H1 (cell line): ENCODE measurements around the gene SETDB2. TPM values are rescaled to one million over a fixed set of nuclear protein-coding genes. Genes with fewer than 3 reads are reported as not detected.

Experiments used
- CTCF ChIA-PET: fragments of 300-600 bp; sonication (Branson Sonifier 250); formaldehyde crosslinking; loops from one replicate; lab custom pipeline; 2021; ENCODE audit not compliant: partially characterized antibody; lab: Charles Lee
- POLR2A ChIA-PET: fragments of 300-600 bp; sonication (Branson Sonifier 250); formaldehyde crosslinking; loops from one replicate; lab custom pipeline; 2021; ENCODE audit warnings: inconsistent platforms; ENCODE audit not compliant: partially characterized antibody; lab: Charles Lee
- DNase-seq, 2 experiments: peaks; one replicate each; pipeline versions ENCODE4 v3.0.0 to v3.0.0-alpha.2; 2010 to 2022; ENCODE audit warnings: low spot score in 2 of 2, low read depth in 1 of 2, mixed read lengths in 1 of 2
- FAIRE-seq: peaks from 2 replicates; lab custom pipeline; 2011; peaks lifted over from hg19 to GRCh38; lab: Jason Lieb, UNC
- H2AFZ ChIP-seq: 2 replicates; pipeline ENCODE4 v1.8.1; 2012; ENCODE audit warnings: low read length, inconsistent platforms
- H2AK5ac ChIP-seq: 2 replicates; pipeline ENCODE4 v1.6.1; 2013; ENCODE audit warnings: low read depth, low read length
- H2BK120ac ChIP-seq: replicated peaks from 2 replicates; pipeline ENCODE3; 2013; ENCODE audit warnings: low read depth, low read length, inconsistent platforms
- H2BK12ac ChIP-seq: 2 replicates; pipeline ENCODE4 v1.6.1; 2013; ENCODE audit warnings: low read depth, low read length
- H2BK15ac ChIP-seq: 2 replicates; pipeline ENCODE4 v1.6.1; 2013; ENCODE audit warnings: low read length
- H2BK20ac ChIP-seq: 2 replicates; pipeline ENCODE4 v1.6.1; 2013; ENCODE audit warnings: low read length
- H2BK5ac ChIP-seq: 2 replicates; pipeline ENCODE4 v1.6.1; 2013; ENCODE audit warnings: low read depth, low read length
- H3K14ac ChIP-seq: 2 replicates; pipeline ENCODE4 v1.6.1; 2013; ENCODE audit warnings: inconsistent platforms; ENCODE audit not compliant: insufficient read length
- H3K18ac ChIP-seq: 2 replicates; pipeline ENCODE4 v1.6.1; 2013; ENCODE audit warnings: low read length; ENCODE audit errors: extremely low read depth
- H3K23ac ChIP-seq: 2 replicates; pipeline ENCODE4 v1.6.1; 2013; ENCODE audit warnings: inconsistent platforms; ENCODE audit not compliant: insufficient read length
- H3K23me2 ChIP-seq: 2 replicates; pipeline ENCODE4 v1.6.1; 2013; ENCODE audit warnings: low read depth, low read length
- H3K27ac ChIP-seq: 2 replicates; pipeline ENCODE4 v1.6.1; 2011; ENCODE audit warnings: low read depth, low read length, inconsistent platforms
- H3K27me3 ChIP-seq, 4 experiments: replicated peaks in 1 of 4; 1 replicate in 1 of 4; 2 replicates in 3 of 4; pipeline versions ENCODE4 v1.6.1 to v1.8.1; 2011 to 2013; ENCODE audit warnings: low read length in 3 of 4, mild to moderate bottlenecking in 3 of 4, inconsistent platforms in 2 of 4, mixed read lengths in 2 of 4, moderate library complexity in 1 of 4; ENCODE audit not compliant: control insufficient read depth in 3 of 4, insufficient read depth in 3 of 4; ENCODE audit errors: extremely low read depth in 1 of 4
- H3K36me3 ChIP-seq, 4 experiments: 2 replicates each; pipeline versions ENCODE4 v1.6.1 to v1.8.1; 2011 to 2013; ENCODE audit warnings: mild to moderate bottlenecking in 4 of 4, low read length in 3 of 4, moderate library complexity in 2 of 4, control low read depth in 1 of 4, inconsistent platforms in 1 of 4; ENCODE audit not compliant: insufficient read depth in 4 of 4, control insufficient read depth in 2 of 4
- H3K4ac ChIP-seq: replicated peaks from 2 replicates; pipeline ENCODE3; 2013; ENCODE audit warnings: low read length, low read depth, mixed read lengths, inconsistent platforms; ENCODE audit not compliant: insufficient read length
- H3K4me1 ChIP-seq, 4 experiments: replicated peaks in 1 of 4; 1 replicate in 1 of 4; 2 replicates in 3 of 4; pipeline versions ENCODE4 v1.6.1 to v1.8.1; 2011 to 2013; ENCODE audit warnings: low read length in 3 of 4, inconsistent platforms in 2 of 4, mixed read lengths in 1 of 4; ENCODE audit not compliant: insufficient read depth in 4 of 4, control insufficient read depth in 3 of 4
- H3K4me2 ChIP-seq, 2 experiments: 2 replicates each; pipeline versions ENCODE4 v1.6.1 to v1.8.1; 2011 to 2013; ENCODE audit warnings: low read depth in 2 of 2, low read length in 2 of 2, control low read depth in 1 of 2, inconsistent platforms in 1 of 2, mild to moderate bottlenecking in 1 of 2; ENCODE audit not compliant: insufficient read depth in 1 of 2
- H3K4me3 ChIP-seq, 4 experiments: fragments of 200-600, 300-600 bp in 1 of 4; sonication (generic), shearing (Covaris generic), sonication (Bioruptor Twin) in 1 of 4; 2 replicates each; pipeline versions ENCODE4 v1.5.1 to v1.8.1; 2011 to 2016; ENCODE audit warnings: low read length in 4 of 4, low read depth in 3 of 4, control low read depth in 2 of 4, inconsistent platforms in 2 of 4, mild to moderate bottlenecking in 2 of 4, mixed read lengths in 1 of 4, moderate library complexity in 1 of 4; ENCODE audit not compliant: insufficient read depth in 2 of 4; ENCODE audit errors: extremely low read depth in 1 of 4
- H3K56ac ChIP-seq: replicated peaks from 2 replicates; pipeline ENCODE3; 2013; ENCODE audit warnings: low read depth, mild to moderate bottlenecking, mixed read lengths, low read length, inconsistent platforms; ENCODE audit not compliant: insufficient read length
- H3K79me1 ChIP-seq: 2 replicates; pipeline ENCODE4 v1.6.1; 2013; ENCODE audit warnings: low read depth, low read length, control low read depth
- H3K79me2 ChIP-seq, 2 experiments: 2 replicates each; pipeline versions ENCODE4 v1.6.1 to v1.8.1; 2012 to 2013; ENCODE audit warnings: low read length in 2 of 2, mild to moderate bottlenecking in 2 of 2, inconsistent platforms in 1 of 2; ENCODE audit not compliant: insufficient read depth in 2 of 2, control insufficient read depth in 1 of 2
- H3K9ac ChIP-seq, 4 experiments: replicated peaks in 1 of 4; 1 replicate in 1 of 4; 2 replicates in 3 of 4; pipeline versions ENCODE4 v1.6.1 to v1.8.1; 2011 to 2013; ENCODE audit warnings: low read depth in 3 of 4, low read length in 3 of 4, control low read depth in 2 of 4, mild to moderate bottlenecking in 2 of 4, moderate library complexity in 2 of 4, inconsistent platforms in 1 of 4; ENCODE audit errors: extremely low read depth in 1 of 4
- H3K9me3 ChIP-seq, 2 experiments: 2 replicates each; pipeline versions ENCODE4 v1.6.1 to v1.8.1; 2012 to 2013; ENCODE audit warnings: mild to moderate bottlenecking in 2 of 2, moderate library complexity in 2 of 2, control low read depth in 1 of 2, inconsistent platforms in 1 of 2, low read depth in 1 of 2, low read length in 1 of 2, mixed read lengths in 1 of 2; ENCODE audit not compliant: insufficient read depth in 2 of 2
- H4K20me1 ChIP-seq, 2 experiments: replicated peaks in 1 of 2; 2 replicates each; pipeline versions ENCODE3 to v1.8.1; 2011 to 2013; ENCODE audit warnings: inconsistent platforms in 2 of 2, low read length in 2 of 2, mild to moderate bottlenecking in 1 of 2; ENCODE audit not compliant: insufficient read depth in 2 of 2, control insufficient read depth in 1 of 2
- H4K5ac ChIP-seq: 2 replicates; pipeline ENCODE4 v1.6.1; 2013; ENCODE audit warnings: low read length, low read depth, mixed read lengths, inconsistent platforms; ENCODE audit not compliant: insufficient read length
- H4K8ac ChIP-seq: 2 replicates; pipeline ENCODE4 v1.8.0; 2013; ENCODE audit warnings: mild to moderate bottlenecking, moderate library complexity, low read length, inconsistent platforms; ENCODE audit not compliant: insufficient read depth; ENCODE audit errors: extremely low read depth
- H4K91ac ChIP-seq: replicated peaks from 2 replicates; pipeline ENCODE3; 2013; ENCODE audit warnings: low read length, mixed read lengths, inconsistent platforms; ENCODE audit not compliant: insufficient read length
- ATF3 ChIP-seq: IDR thresholded peaks from 2 replicates; pipeline ENCODE4 v1.6.1; 2011; ENCODE audit warnings: low read depth, mild to moderate bottlenecking, low read length; ENCODE audit not compliant: insufficient read depth
- EGR1 ChIP-seq: IDR thresholded peaks from 2 replicates; pipeline ENCODE4 v1.6.1; 2011; ENCODE audit warnings: low read depth, low read length, borderline replicate concordance
- EP300 ChIP-seq, 2 experiments: IDR thresholded peaks; 1 replicate in 1 of 2; 2 replicates in 1 of 2; pipeline ENCODE4 v1.6.1; 2011 to 2012; ENCODE audit warnings: low read depth in 2 of 2, low read length in 2 of 2, mild to moderate bottlenecking in 2 of 2, borderline replicate concordance in 1 of 2, inconsistent platforms in 1 of 2, moderate library complexity in 1 of 2
- HDAC2 ChIP-seq, 2 experiments: fragments of 300-600 bp in 1 of 2; sonication (generic) in 1 of 2; IDR thresholded peaks; 2 replicates each; pipeline ENCODE4 v1.6.1; 2011 to 2012; ENCODE audit warnings: low read depth in 2 of 2, low read length in 2 of 2, mild to moderate bottlenecking in 2 of 2, moderate library complexity in 2 of 2, borderline replicate concordance in 1 of 2, inconsistent platforms in 1 of 2
- MAX ChIP-seq: IDR thresholded peaks from 2 replicates; pipeline ENCODE4 v1.6.1; 2012; ENCODE audit warnings: inconsistent platforms
- USF2 ChIP-seq: IDR thresholded peaks from 2 replicates; pipeline ENCODE4 v1.6.1; 2011; ENCODE audit warnings: low read length, improper control_type of control experiment
- polyA plus RNA-seq, 7 experiments: library from polyadenylated mRNA; depleted of rRNA in 3 of 7; stranded (reverse) in 5 of 7; unstranded in 2 of 7; fragments of >200 nt in 5 of 7; fragments of 200-250 nt in 2 of 7; gene quantifications; 1 replicate in 5 of 7; 2 replicates in 1 of 7; 4 replicates in 1 of 7; pipeline versions ENCODE4 v1.2.1 to v1.2.3, GENCODE V29; 2011 to 2013; ENCODE audit warnings: missing spikeins in 2 of 7, mixed read lengths in 2 of 7
- total RNA-seq: library from RNA; stranded (reverse); fragmentation: NEBNext Ultra II Directional; extraction: Animal tissue kit (Norgen Biotek cat#: 25700); gene quantifications from 2 replicates; pipeline ENCODE4 v1.2.1, GENCODE V29; 2021

The SETDB2 gene
- total and polyA plus RNA-seq, 2 of the 8 experiments (the other 6 are each of a cell fraction or from before 2014, with no cell fraction given) = 1.2 to 6.1 TPM

- Histone ChIP-seq H3K23ac (no peak overlapping the region), H3K9me3 (no peaks in the 10 kb centered on the region), H4K20me1 (peaks cover 0 to 3% of the 10 kb centered on the region in 2 experiments), H4K91ac (no peak overlapping the region), H2BK12ac (no peak overlapping the region), H3K79me2 (no peaks in the 10 kb centered on the region), H3K36me3 (no peaks in the 10 kb centered on the region), H2BK15ac (no peak overlapping the region), H2AFZ (no peak overlapping the region), H4K8ac (no peak overlapping the region), H3K14ac (no peak overlapping the region), H2BK5ac (no peak overlapping the region), H3K56ac (no peak overlapping the region), H3K18ac (no peak overlapping the region), H2BK120ac (no peak overlapping the region), H4K5ac (no peak overlapping the region), H3K4me2 (no peak overlapping the region), H3K23me2 (no peaks in the 10 kb centered on the region), H3K79me1 (no peaks in the 10 kb centered on the region), H3K27me3 (peaks cover 14 to 52% (median 34%) of the 10 kb centered on the region in 4 experiments), H3K4me3 (no peak overlapping the region), H3K9ac (no peak overlapping the region), H3K4ac (no peak overlapping the region), H2BK20ac (no peak overlapping the region), H3K4me1 (peaks cover 0 to 5% (median 2%) of the 10 kb centered on the region in 4 experiments; a peak in 4 of 7 replicates), H2AK5ac (no peak overlapping the region), H3K27ac (no peak overlapping the region)
- TF ChIP-seq HDAC2 (IDR thresholded peaks at IDR 0.05; ENCODE audit: borderline replicate concordance in 1 of 2, low read depth in 2 of 2, low read length in 2 of 2) (no peak), USF2 (no peak), ATF3 (no peak), MAX (no peak), EGR1 (no peak), EP300 (IDR thresholded peaks at IDR 0.05; ENCODE audit: borderline replicate concordance in 1 of 2, low read depth in 2 of 2, low read length in 2 of 2) (no peak)
- DNase-seq = no peak
- no peak for FAIRE-seq
- ChIA-PET CTCF (interaction anchor here (0.6 to 1.2 kb wide), 3 partner anchors 35 to 108 kb away, joined by 3 read pairs; no protein-coding TSS in a partner anchor), POLR2A (no interaction called here)
Measured at GRCh38 chr13:49410477-49410876, 33.6 kb upstream of the SETDB2 start.
